Measurements from ENCODE around the gene EIF1B.
A peak's percentile ranks its signal among the peaks of the same experiment; 100 is the strongest.
"Not testable (repeated sequence)": the region's sequence is repeated elsewhere in the genome, so short reads cannot be mapped to it uniquely, and the experiment has no call there.

Gene EIF1B

GRCh38 chr3:40309418-40309924 lies at the start of gene EIF1B:
EIF1B (plus strand) TSS chr3:40309707; CDS start chr3:40309942, 235 bp downstream.
- DNase-seq = peak; percentile 99
- in situ Hi-C loops (cut with MboI; ENCODE audit: low pct_unique_long_range_greater_than_20kb, low sequenced_read_pairs) = loop anchor here (25.0 kb wide), 1 partner anchor 122 kb away; no protein-coding TSS in a partner anchor

- in situ Hi-C loops (cut with MboI; ENCODE audit: low pct_unique_long_range_greater_than_20kb, low sequenced_read_pairs) = no loop called here
- DNase-seq = no peak
These were observed 47.2 kb upstream of the EIF1B start for GRCh38 chr3:40262331-40262730.

- in situ Hi-C loops (cut with MboI; ENCODE audit: low pct_unique_long_range_greater_than_20kb, low sequenced_read_pairs) = no loop called here
- DNase-seq = no peak
These were observed 45.1 kb upstream of the EIF1B start for GRCh38 chr3:40264451-40264850.

GRCh38 chr3:40265181-40265580 lies 44.3 kb upstream of the EIF1B start:
- in situ Hi-C loops (cut with MboI; ENCODE audit: low pct_unique_long_range_greater_than_20kb, low sequenced_read_pairs) = no loop called here
- DNase-seq = no peak

- in situ Hi-C loops (cut with MboI; ENCODE audit: low pct_unique_long_range_greater_than_20kb, low sequenced_read_pairs) = no loop called here
- DNase-seq = no peak
These were observed 41.4 kb upstream of the EIF1B start for GRCh38 chr3:40267937-40268724.

- no peak for DNase-seq
- in situ Hi-C loops (cut with MboI; ENCODE audit: low pct_unique_long_range_greater_than_20kb, low sequenced_read_pairs) = no loop called here
These were observed 40.5 kb upstream of the EIF1B start for GRCh38 chr3:40268802-40269524.

GRCh38 chr3:40278791-40279190 lies 30.7 kb upstream of the EIF1B start:
- peak; percentile 8 for DNase-seq
- in situ Hi-C loops (cut with MboI; ENCODE audit: low pct_unique_long_range_greater_than_20kb, low sequenced_read_pairs) = no loop called here

GRCh38 chr3:40281995-40282394 lies 27.5 kb upstream of the EIF1B start:
- DNase-seq = no peak
- in situ Hi-C loops (cut with MboI; ENCODE audit: low pct_unique_long_range_greater_than_20kb, low sequenced_read_pairs) = no loop called here

GRCh38 chr3:40283057-40283456 lies 26.4 kb upstream of the EIF1B start:
- DNase-seq; in situ Hi-C loops (cut with MboI; ENCODE audit: low pct_unique_long_range_greater_than_20kb, low sequenced_read_pairs): not testable (repeated sequence)

GRCh38 chr3:40287248-40287647 lies 22.3 kb upstream of the EIF1B start:
- DNase-seq = no peak
- in situ Hi-C loops (cut with MboI; ENCODE audit: low pct_unique_long_range_greater_than_20kb, low sequenced_read_pairs) = no loop called here

GRCh38 chr3:40290396-40290795 lies 19.1 kb upstream of the EIF1B start:
- in situ Hi-C loops (cut with MboI; ENCODE audit: low pct_unique_long_range_greater_than_20kb, low sequenced_read_pairs) = no loop called here
- no peak for DNase-seq

GRCh38 chr3:40291471-40291870 lies 18.0 kb upstream of the EIF1B start:
- DNase-seq = no peak
- in situ Hi-C loops (cut with MboI; ENCODE audit: low pct_unique_long_range_greater_than_20kb, low sequenced_read_pairs) = no loop called here

- DNase-seq = no peak
- in situ Hi-C loops (cut with MboI; ENCODE audit: low pct_unique_long_range_greater_than_20kb, low sequenced_read_pairs) = no loop called here
These were observed 16.7 kb upstream of the EIF1B start for GRCh38 chr3:40292637-40293349.

- in situ Hi-C loops (cut with MboI; ENCODE audit: low pct_unique_long_range_greater_than_20kb, low sequenced_read_pairs) = no loop called here
- DNase-seq = no peak
These were observed 15.1 kb upstream of the EIF1B start for GRCh38 chr3:40294434-40294833.

GRCh38 chr3:40298075-40298474 lies 11.4 kb upstream of the EIF1B start:
- in situ Hi-C loops (cut with MboI; ENCODE audit: low pct_unique_long_range_greater_than_20kb, low sequenced_read_pairs) = no loop called here
- DNase-seq = no peak

GRCh38 chr3:40299130-40299720 lies 10.3 kb upstream of the EIF1B start:
- DNase-seq = no peak
- in situ Hi-C loops (cut with MboI; ENCODE audit: low pct_unique_long_range_greater_than_20kb, low sequenced_read_pairs) = no loop called here

- DNase-seq = peak; percentile 82
These were observed 9.7 kb upstream of the EIF1B start for GRCh38 chr3:40299721-40300335.

GRCh38 chr3:40302784-40303183 lies 6.7 kb upstream of the EIF1B start:
- in situ Hi-C loops (cut with MboI; ENCODE audit: low pct_unique_long_range_greater_than_20kb, low sequenced_read_pairs) = loop anchor here (25.0 kb wide), 1 partner anchor 115 kb away; no protein-coding TSS in a partner anchor
- no peak for DNase-seq

More at GRCh38 chr3:40299721-40300335, 9.7 kb upstream of the EIF1B start:
- in situ Hi-C loops (cut with MboI; ENCODE audit: low pct_unique_long_range_greater_than_20kb, low sequenced_read_pairs) = loop anchor here (25.0 kb wide), 1 partner anchor 113 kb away; no protein-coding TSS in a partner anchor

- DNase-seq = no peak
- in situ Hi-C loops (cut with MboI; ENCODE audit: low pct_unique_long_range_greater_than_20kb, low sequenced_read_pairs) = loop anchor here (25.0 kb wide), 1 partner anchor 117 kb away; no protein-coding TSS in a partner anchor
These were observed 5.2 kb upstream of the EIF1B start for GRCh38 chr3:40304352-40304751.
